ENCODE data around the gene GDF2. TPM values are rescaled to one million over a fixed set of nuclear protein-coding genes. Genes with fewer than 3 reads are reported as not detected.

The GDF2 gene
- total RNA-seq, 2 donors from 2014 or later: not detected

- Histone ChIP-seq H3K9me3 (no peaks in the 10 kb centered on the region), H3K4me1 (ENCODE audit: control insufficient read depth in 1 of 2, low read depth in 2 of 2) (no peaks in the 10 kb centered on the region), H3K27ac (no peak overlapping the region), H3K4me3 (no peak overlapping the region), H3K36me3 (no peaks in the 10 kb centered on the region), H3K27me3 (replicated peaks; ENCODE audit: insufficient read depth) (no peaks in the 10 kb centered on the region)
- TF ChIP-seq, protein P1, sequence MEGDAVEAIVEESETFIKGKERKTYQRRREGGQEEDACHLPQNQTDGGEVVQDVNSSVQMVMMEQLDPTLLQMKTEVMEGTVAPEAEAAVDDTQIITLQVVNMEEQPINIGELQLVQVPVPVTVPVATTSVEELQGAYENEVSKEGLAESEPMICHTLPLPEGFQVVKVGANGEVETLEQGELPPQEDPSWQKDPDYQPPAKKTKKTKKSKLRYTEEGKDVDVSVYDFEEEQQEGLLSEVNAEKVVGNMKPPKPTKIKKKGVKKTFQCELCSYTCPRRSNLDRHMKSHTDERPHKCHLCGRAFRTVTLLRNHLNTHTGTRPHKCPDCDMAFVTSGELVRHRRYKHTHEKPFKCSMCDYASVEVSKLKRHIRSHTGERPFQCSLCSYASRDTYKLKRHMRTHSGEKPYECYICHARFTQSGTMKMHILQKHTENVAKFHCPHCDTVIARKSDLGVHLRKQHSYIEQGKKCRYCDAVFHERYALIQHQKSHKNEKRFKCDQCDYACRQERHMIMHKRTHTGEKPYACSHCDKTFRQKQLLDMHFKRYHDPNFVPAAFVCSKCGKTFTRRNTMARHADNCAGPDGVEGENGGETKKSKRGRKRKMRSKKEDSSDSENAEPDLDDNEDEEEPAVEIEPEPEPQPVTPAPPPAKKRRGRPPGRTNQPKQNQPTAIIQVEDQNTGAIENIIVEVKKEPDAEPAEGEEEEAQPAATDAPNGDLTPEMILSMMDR (IDR thresholded peaks at IDR 0.05): no peak
- DNase-seq (ENCODE audit: low spot score) (no peak), ATAC-seq (ENCODE audit: insufficient number of reproducible peaks, low FRiP score, low read depth) (no peak)
Measured at GRCh38 chr10:47349941-47350371, 27.7 kb downstream of the GDF2 start.

DNA sequence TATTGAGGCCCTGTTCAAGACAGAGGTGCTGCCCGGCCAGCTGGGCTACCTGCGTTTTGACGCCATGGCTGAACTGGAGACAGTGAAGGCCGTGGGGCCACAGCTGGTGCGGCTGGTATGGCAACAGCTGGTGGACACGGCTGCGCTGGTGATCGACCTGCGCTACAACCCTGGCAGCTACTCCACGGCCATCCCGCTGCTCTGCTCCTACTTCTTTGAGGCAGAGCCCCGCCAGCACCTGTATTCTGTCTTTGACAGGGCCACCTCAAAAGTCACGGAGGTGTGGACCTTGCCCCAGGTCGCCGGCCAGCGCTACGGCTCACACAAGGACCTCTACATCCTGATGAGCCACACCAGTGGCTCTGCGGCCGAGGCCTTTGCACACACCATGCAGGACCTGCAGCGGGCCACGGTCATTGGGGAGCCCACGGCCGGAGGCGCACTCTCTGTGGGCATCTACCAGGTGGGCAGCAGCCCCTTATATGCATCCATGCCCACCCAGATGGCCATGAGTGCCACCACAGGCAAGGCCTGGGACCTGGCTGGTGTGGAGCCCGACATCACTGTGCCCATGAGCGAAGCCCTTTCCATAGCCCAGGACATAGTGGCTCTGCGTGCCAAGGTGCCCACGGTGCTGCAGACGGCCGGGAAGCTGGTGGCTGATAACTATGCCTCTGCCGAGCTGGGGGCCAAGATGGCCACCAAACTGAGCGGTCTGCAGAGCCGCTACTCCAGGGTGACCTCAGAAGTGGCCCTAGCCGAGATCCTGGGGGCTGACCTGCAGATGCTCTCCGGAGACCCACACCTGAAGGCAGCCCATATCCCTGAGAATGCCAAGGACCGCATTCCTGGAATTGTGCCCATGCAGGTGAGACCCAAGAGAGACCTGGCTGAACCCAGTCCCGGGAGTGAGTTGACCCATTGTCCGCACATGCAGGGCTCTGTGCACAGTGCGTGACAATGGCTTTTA is 28.7 kb downstream of the GDF2 start:
- DNase-seq (ENCODE audit: low spot score): no peak
- H3K4me3 ChIP-seq: no peak overlapping the region
- no peak overlapping the region for H3K27ac ChIP-seq
- H3K27me3 ChIP-seq (replicated peaks; ENCODE audit: insufficient read depth): no peaks in the 10 kb centered on the region
- no peaks in the 10 kb centered on the region for H3K36me3 ChIP-seq
- TF ChIP-seq, protein P1 (IDR thresholded peaks at IDR 0.05): no peak
- H3K9me3 ChIP-seq: no peaks in the 10 kb centered on the region
- no peaks in the 10 kb centered on the region for H3K4me1 ChIP-seq (ENCODE audit: control insufficient read depth in 1 of 2, low read depth in 2 of 2)
- ATAC-seq (ENCODE audit: insufficient number of reproducible peaks, low FRiP score, low read depth): no peak

DNA sequence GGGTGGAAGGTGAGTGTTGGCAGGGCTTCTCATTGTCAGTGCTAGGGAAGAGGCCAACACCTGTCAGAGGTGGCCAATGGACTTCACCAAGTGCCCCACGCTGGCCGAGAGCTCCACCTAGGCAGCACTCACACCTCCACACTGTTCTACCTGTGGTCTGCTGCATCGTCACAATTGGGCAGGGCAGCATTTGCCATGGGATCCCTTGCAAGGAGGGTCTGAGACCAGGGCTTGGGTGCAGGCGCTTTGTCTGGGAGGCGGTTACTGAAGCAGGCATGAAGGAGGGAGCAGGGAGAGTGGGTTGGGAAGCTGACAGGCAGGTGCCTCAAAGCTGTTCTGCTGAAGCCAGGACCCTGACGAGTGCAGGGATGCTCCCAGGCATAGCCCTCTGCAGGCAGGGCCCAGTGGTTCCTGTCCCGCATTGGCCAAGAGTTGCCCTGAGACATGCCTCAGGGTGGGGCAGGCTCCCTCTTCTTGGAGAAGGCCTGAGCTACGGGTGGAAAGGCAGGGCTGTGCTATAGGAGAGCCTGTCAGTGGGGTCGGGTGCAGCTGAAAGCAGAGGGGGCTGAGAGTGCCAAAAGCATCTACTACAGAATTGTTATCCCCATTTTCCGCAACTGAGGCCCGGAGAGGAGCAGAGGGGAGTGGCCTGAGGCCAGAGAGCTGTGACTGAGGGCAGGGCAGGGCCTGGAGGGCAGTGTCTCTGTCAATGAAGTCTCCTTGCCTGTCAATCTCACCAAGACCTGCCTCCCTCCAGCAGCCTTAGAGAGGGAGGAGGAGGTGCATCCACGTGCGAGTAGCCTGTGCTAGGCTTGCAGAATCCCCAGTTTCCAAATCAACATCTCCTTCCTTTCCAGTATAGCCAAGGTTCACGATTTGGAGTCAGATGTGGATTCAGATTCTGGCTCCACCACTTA is 29.9 kb downstream of the GDF2 start:
- TF ChIP-seq, protein P1 (IDR thresholded peaks at IDR 0.05): no peak
- no peaks in the 10 kb centered on the region for H3K27me3 ChIP-seq (replicated peaks; ENCODE audit: insufficient read depth)
- DNase-seq (ENCODE audit: low spot score) (no peak), ATAC-seq (ENCODE audit: insufficient number of reproducible peaks, low FRiP score, low read depth) (no peak)
- H3K9me3 ChIP-seq: no peaks in the 10 kb centered on the region
- no peaks in the 10 kb centered on the region for H3K36me3 ChIP-seq
- no peaks in the 10 kb centered on the region for H3K4me1 ChIP-seq (ENCODE audit: control insufficient read depth in 1 of 2, low read depth in 2 of 2)
- no peak overlapping the region for H3K4me3 ChIP-seq
- no peak overlapping the region for H3K27ac ChIP-seq

DNA sequence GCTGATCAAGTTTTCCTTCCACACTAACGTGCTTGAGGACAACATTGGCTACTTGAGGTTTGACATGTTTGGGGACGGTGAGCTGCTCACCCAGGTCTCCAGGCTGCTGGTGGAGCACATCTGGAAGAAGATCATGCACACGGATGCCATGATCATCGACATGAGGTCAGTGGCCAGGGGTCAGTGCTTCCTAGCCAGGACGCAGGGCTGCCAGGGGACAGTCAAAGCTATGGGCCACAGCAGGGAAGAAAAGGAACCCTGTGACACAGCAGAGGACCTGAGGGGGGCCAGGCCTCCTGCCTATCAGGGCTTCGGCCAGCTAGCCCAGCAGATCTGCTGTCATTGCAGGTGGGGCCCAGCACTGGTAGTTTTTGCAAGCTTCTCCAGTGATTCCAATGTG is 31.1 kb downstream of the GDF2 start:
- Histone ChIP-seq H3K27ac (no peak overlapping the region), H3K4me3 (no peak overlapping the region), H3K27me3 (replicated peaks; ENCODE audit: insufficient read depth) (no peaks in the 10 kb centered on the region), H3K4me1 (ENCODE audit: control insufficient read depth in 1 of 2, low read depth in 2 of 2) (no peaks in the 10 kb centered on the region), H3K36me3 (no peaks in the 10 kb centered on the region), H3K9me3 (no peaks in the 10 kb centered on the region)
- DNase-seq (ENCODE audit: low spot score): no peak
- ATAC-seq (ENCODE audit: insufficient number of reproducible peaks, low FRiP score, low read depth): no peak
- TF ChIP-seq, protein P1 (IDR thresholded peaks at IDR 0.05): no peak

DNA sequence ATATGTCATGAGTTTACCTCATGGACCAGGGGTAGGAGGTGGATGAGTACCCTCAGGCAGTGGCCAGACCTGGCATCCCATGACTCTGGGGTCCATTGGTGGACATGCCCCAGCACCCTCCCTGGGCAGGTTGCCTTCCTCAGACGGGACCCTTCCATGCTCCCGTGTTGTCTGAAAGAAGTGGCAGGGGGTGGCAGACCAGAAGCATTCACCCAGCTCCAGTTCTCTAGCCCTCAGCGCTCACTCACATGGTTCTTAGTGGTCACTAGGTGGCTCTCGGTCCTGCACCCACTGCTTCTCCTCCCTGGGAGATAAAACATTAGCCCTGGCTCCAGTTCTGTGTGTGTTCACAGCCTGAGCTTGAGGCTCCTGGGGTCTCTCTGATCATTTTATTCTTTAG is 31.9 kb downstream of the GDF2 start:
- TF ChIP-seq, protein P1 (IDR thresholded peaks at IDR 0.05): no peak
- Histone ChIP-seq H3K36me3 (no peaks in the 10 kb centered on the region), H3K9me3 (no peaks in the 10 kb centered on the region), H3K27ac (no peak overlapping the region), H3K27me3 (replicated peaks; ENCODE audit: insufficient read depth) (no peaks in the 10 kb centered on the region), H3K4me1 (ENCODE audit: control insufficient read depth in 1 of 2, low read depth in 2 of 2) (no peaks in the 10 kb centered on the region), H3K4me3 (no peak overlapping the region)
- ATAC-seq (ENCODE audit: insufficient number of reproducible peaks, low FRiP score, low read depth): no peak
- no peak for DNase-seq (ENCODE audit: low spot score)

All from thoracic aorta (tissue), 2 donors.